HT1080 (cell line): ENCODE data around the gene PCARE. TPM values are rescaled to one million over a fixed set of nuclear protein-coding genes. Genes with fewer than 3 reads are reported as not detected.
"Not testable (repeated sequence)": the region's sequence is repeated elsewhere in the genome, so short reads cannot be mapped to it uniquely, and the experiment has no call there.

ENCODE experiments used
- DNase-seq: peaks from one replicate; pipeline ENCODE4 v3.0.0-alpha.2; 2015; ENCODE audit warnings: low read depth
- polyA plus RNA-seq, 2 experiments: library from polyadenylated mRNA; depleted of rRNA; stranded (reverse); fragments of >200 nt; gene quantifications; 2 replicates each; pipeline ENCODE4 v1.2.3, GENCODE V29; 2015
- total RNA-seq: library from RNA; depleted of rRNA; stranded (reverse); fragments of >200 nt; shearing (Covaris generic); gene quantifications from 2 replicates; pipeline ENCODE4 v1.2.3, GENCODE V29; 2014; rRNA removed

The PCARE gene
- not detected in 2 replicates for total RNA-seq
- polyA plus RNA-seq (2015; cell fraction: cytosol; rRNA removed): not detected in 2 replicates
- polyA plus RNA-seq (2015; cell fraction: nucleus; rRNA removed): not detected in 2 replicates

DNA sequence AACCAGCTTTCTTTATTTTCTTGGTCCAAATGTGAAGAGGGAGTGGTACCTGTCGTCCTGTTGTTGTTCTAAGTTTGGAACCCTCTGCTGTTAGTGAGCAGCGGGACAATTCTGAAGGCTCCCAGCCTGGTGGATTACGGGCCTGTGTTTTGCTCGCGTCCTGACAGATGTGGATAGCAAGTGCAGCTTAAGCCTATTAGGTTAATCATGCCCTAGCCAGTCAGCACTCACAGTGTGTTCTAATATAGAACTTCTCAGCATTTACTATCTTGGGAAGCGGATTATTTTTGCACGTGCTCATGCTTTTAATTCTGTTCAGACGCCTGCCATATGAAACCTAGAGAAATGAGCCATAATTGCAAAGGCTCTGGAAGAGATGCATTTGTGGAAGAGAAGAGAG is at the start of gene PCARE:
Gene PCARE (minus strand): TSS at position 113 of the 400 bp plus-strand sequence. CDS start 262 bp downstream, outside the sequence.
- DNase-seq: no peak

DNA sequence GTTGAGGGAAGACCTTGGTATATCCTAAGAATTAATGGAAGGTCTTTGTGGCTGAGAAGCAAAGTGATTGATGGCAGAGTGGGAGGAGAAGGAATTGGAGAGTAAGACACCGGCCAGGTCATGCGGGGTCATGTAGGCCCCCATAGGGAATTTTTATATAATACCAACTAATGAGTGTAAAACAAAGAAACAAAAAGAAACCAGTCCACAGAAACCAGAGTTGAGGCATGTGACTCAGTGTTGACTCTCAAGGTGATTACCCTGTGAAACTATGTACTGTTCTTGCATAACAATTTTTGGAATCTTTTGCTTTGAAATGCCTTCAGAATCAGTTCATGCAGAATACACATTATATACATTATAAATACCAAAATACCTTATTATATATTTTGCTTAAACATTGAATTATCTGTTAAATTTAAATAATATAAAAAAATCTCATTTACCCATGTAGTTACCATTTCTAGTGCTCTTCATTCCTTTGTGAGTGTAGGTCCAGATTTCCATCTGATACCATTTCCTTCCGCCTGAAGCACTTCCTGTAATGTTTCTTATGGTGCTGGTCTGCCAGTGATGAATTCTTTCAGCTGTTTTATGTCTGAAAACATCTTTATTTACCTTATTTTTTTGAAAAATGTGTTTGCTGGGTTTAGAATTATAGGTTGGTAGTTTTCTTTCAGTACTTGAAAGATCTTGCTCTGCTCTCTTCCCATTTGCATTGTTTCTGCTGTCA is 49.5 kb upstream of the PCARE start:
- peak; percentile 89 for DNase-seq

DNA sequence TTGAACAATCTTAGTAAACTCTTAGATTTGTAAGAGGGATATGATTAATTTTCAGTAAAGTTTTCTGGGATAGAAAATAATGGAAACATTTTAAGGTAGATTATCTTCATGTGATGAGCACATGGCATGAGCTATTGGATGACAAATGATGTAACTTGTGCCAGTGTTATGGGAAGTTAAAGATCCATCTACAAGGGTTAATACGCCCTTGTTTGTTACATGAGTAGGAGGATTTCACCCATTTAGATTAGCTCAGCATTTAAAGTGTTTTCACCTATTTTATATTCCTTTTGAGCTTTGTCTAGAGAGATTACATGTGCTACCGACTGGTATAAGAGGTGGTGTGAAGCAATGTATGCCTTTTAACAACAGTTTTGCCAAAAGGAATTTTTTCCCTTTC is 46.5 kb upstream of the PCARE start:
- DNase-seq: no peak

DNA sequence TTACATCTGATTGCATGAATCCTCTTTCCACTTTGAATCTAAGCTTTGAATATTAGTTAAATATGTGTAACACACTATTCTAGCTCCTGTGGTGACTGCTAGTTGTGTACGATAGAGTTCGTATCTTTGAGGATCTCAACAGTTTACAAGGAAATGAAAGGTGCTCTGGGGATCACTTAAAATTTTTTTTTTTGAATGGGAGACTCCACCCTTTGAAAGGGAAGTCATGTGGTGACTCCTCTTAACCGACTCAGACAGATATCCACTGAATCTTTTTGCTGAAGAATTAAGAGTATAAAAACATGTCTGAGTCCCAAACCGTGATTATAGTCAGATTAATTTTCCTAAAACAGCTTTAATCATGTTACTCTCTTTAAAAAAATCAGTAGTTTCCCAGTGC is 44.9 kb upstream of the PCARE start:
- DNase-seq: no peak

DNA sequence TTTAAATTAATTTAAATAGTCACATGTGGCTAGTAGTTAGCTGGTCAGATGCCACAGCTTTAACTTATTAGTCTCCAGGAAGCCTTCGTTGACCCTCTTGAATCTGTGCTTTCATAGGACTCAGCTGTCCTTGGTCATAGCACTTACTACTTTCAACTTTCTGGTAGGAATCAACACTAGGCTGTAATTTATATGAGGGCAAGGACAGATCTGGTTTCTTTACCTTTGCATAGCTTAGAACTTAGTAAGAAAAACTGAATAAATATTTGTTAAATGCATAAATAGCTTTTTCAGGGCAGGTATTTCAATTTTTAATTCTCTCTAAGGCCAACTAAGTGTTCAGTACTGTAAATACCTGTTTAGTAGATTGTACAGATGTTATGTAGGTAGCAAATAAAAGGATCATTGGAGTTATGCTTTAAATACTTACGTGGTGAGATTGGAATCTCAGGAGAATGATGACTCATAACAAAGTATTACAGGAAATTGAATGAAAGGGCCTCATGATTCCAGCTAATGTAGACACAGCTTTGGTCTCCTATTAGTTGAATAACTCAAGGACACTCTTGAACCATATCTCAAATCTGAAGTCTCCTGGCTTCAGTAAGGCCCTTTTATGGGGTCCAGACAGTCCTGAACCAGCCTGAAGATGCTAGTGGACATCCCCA is 43.4 kb upstream of the PCARE start:
- peak; percentile 87 for DNase-seq

DNA sequence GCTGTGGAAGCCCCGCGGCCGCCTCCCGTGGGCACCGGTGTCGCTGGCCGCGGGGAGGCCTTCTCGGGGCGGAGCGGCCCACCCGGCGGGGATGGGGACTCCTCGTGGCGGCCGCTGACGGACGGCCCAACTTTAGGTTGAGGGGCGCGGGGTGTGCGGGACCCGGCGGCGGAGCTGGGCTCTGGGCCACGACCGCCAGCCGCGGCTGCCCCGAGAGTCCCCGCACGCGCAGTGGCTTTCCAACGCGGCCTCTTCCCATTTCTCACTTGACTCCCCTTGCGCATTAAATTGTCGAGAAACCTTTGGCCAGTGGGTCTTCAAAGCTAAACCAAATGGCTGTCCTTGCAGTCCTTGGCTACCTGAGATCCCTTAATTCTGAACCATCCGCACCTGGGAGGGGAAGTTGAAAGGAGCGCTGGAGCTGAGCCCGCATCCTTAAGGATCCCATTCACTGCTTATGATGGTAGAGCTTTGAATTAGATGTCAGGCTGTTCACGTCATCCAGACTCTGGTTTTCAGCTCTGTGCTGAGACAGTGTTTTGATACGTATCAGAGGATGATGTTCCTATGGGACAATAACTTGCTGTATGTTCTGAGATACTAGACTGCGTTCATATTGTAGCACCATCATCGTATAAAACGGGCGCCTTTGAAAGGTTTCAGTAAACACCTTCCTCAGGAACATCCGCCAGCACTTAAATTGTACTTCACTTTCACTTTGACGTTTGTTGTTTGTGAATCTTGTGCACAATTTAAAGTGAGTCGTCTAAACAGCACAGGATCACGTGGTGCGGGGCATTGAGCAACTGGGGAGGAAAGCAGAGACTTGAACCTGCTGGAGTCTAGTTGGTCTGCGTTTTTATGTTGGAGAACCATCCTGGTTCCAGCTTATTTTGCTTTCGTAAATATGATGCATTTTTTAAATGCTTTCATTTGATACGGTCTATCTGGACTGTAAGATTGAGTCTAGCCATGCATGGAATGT is 41.8 kb upstream of the PCARE start:
- DNase-seq: no peak

DNA sequence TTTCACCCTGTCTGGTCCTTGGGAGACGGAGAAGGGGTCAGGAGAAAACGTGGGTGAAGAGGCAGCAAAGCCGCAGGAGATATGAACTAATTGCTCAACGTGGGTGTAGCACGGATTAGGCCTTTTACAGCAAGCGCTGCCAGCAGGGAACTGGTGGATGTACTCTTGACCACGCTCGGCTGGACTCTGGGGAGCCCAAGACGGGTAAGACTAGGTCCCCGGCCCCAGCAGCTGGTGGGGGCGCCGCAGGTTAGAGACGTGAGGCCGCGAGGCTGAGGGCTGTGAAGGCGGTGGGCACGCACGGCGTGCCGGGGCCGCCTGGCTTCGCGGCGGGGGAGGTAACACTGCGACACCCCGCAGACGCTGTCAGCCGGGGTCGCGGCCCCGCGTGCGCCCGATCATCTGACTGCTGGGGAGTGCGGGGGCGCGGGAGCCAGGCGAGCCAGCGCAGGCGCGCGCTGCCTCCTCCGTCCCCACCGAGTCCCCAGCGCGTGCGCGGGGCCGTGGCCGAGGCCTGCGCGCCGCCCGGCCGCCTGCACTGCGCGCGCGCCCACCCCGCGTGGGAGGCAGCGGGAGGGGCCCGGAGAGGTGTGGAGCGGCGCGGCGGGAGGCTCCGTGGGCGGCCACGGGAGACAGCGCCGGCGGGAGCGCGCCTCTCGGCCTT is 40.8 kb upstream of the PCARE start, which contains the start of gene CLIP4:
Gene CLIP4 (plus strand): TSS at position 470 of the 664 bp plus-strand sequence. CDS start 5,974 bp downstream, outside the sequence.
- DNase-seq: no peak

DNA sequence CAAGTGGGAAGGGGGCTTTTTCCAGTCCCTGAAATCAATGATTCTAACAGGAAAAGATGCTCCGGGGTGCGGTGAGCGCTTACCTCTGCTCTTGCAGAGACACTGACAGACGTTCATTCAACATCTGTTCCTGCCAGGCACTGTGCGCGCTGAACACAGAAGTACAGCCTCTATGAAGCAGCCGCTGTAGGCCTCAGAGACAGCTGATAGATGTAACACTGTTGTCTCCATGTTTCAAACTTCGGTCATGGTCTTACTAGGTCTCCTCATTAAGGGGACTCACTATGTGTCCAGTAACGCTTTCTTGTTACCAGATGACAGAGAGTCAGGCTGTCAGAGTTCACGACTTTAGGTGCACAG is 40.2 kb upstream of the PCARE start:
- DNase-seq: no peak

DNA sequence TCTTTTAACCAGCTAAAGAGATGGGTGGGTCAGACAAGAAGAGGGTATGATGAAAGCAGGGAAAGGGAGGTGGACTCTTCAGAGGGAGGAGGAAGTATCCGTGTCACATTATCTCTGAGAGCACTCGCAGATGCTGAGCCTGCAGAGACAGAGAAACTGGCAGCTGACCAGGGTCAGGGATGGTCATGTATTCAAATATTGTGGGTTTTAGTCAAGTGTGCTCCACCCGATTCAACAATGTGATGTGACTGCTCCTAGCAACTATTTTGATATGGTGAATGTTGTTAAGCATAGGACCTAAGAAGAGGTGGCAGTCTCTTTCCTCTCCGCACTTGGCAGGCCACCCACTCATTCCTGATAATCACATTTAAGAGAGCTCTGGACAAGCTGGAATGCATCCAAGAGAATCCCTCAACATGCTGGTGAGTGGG is 39.6 kb upstream of the PCARE start:
- DNase-seq: peak; percentile 68

DNA sequence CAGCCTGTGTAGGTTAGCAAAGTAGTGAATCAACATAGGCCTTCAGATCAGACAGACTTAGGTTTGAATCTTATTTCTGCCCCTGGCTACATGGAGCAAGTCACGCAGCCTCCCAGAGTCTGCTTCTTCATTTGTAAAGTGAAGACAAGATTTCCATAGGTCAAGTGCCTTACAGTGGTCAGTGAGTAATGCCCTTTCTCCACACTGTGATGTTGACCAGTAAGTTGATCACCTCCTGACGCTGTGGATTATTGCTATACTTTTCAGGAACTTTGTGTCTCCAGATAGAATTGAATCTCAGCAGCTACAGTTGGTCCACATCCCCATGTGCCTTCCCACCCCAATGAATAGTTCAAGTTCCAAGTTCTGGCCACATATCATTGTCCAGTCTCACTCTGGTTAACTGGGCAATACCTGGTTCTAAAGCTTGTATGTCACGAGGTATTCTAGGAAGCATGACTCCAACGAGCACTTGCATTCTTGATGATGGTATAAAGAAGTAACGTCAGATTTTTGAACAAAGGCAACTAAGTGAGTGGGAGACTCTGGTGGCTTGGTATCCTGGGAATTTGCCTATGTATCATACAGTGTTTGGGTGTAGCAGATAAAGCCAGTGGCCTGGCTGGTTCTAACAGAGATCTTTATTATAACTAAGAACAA is 38.8 kb upstream of the PCARE start:
- DNase-seq: peak; percentile 41

DNA sequence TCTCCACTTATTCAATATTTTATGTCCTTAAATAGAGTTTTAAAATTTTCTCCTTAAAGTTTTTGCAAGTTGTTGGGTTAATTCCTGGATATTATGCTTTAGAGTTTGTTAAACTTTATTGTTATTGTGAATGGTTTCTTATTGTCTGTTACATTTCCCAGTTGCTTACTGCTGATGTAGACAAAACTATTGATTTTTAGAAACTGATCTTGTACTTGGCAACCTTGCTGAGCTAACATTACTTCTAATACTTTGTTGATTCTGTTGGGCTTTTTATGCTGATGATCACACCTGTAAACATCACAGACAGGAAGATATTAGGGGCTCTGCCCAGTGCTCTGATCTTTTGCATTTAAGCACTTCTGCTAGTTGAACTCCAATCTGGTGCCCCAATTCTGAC is 38.1 kb upstream of the PCARE start:
- DNase-seq: no peak

DNA sequence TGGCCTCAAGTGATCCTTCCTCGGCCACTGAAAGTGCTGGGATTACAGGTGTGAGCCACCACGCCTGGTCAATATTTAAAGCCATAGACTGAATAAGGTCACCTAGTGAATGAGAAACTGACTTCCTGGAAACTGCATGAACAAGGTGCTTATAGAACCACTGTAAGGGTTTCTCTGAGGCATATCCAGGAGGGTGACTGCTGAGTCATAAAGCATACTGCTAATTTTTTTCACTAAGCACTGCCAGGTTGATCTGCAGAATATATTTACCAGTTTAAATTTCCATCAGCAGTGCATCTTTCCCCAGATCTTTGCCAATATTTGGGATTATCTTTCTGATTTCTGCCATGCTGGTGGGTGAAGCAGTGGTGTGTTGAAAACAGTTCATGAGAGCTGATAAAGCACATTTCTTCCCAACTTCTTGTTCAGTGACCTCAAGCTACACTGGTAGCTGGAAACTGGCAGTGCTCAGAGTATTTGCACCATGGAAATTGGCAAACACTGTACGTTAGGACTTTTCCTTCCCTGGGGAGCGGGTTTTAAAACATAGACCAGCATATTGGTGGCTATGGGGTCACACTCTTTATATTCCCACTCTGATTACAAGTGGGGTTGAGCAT is 36.7 kb upstream of the PCARE start:
- DNase-seq: peak; percentile 60

DNA sequence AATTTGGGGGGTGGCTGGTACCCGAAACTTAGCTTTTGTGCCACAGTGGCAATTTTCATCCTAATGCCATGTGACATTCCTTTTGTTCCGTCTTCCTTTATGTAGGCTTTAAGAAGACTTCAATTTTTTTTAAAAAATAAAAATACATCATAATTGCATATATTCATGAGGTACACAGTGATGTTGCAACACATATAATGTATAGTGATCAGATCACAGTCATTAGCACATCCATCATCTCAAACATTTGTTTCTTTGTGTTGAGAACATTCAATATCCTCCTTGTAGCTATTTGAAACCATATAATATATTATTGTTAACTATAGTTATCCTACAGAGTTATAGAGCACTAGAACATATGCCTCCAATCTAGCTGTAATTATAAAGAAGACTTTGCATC is 34.9 kb upstream of the PCARE start:
- no peak for DNase-seq

DNA sequence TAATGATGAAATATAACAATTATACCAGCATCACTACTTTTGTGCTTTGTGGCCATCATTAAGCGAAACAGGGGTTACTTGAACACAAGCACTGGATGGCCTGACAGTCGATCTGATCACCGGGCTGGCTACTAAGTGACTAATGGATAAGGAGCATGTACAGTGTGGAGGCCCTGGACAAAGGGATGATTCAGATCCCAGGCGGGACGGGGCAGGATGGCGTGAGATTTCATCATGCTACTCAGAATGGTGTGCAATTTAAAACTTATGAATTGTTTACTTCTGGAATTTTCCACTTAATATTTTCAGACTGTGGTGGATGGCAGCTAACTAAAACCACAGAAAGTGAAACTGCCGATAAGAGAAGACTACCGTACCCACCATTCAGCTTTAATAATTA is 33.9 kb upstream of the PCARE start:
- peak; percentile 90 for DNase-seq

DNA sequence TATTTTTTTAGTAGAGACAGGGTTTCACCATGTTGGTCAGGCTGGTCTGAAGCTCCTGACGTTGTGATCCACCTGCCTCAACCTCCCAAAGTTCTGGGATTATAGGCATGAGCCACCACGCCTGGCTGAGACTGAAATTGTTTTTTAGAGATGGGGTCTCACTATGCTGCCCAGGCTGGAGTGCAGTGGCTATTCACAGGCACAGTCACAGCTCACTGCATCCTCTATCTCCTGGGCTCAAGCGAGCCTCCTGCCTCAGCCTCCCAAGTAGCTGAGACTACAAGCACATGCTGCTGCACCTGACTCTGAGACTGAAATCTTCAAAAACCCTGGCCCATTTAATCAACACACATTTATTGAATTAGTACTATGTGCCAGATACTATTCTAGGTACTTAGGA is 33.2 kb upstream of the PCARE start:
- not testable (repeated sequence) for DNase-seq

DNA sequence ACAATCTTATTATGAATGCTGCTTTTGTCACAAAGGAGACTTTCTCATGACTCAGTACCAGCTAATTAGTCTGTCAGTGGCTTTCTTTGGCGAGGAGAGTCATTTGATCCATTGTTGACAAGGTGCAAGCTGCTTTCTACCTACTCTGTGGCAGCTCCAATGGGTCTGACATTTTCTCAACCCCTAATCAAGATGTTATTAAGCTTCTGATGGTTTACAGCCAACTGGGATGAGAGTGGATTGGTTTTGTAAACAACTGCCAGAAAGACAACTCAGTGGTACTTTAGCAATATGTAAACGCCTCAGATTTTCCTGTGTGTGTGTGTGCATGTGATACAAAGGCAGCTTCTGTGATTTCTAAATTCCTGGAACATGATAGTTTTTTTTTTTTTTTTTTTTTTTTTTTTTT is 32.7 kb upstream of the PCARE start:
- DNase-seq: peak; percentile 71

DNA sequence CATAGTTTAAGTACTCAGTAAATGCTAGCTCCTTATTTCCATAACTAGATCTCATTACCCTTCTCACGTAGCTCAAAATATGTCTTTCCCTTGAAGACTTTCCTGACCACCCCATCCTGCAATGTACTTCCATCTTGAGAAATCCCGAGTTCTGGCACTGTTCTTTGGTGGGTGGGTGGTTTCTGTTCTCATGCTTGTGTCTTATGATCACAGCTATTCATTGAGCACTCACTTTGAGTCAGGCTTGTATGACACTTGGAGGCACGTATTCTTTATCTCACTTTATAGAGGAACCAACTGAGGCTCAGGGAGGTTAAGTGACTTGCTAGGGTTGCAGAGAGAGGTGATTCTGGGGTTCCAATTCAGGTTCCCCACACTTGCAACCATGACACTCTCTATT is 31.9 kb upstream of the PCARE start:
- DNase-seq: no peak

DNA sequence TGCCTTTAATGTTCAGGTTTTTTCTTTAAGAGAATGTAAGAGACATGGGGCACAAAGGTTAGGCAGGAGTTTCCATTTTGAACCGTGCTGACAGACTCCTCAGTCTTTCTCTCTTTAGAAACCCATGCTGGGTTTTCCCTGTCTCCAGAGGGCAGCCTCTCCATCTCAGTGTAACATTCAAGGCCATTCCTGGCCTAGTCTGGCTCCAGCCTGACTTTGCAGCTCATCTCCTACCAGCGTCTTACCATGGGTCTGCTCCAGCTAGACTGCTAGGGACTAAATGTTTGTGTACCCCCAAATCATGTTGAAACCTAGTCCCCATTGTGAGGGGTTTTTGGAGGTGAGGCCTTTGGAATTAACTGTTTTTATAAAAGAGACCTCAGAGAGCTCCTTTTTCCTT is 31.1 kb upstream of the PCARE start:
- DNase-seq: no peak

DNA sequence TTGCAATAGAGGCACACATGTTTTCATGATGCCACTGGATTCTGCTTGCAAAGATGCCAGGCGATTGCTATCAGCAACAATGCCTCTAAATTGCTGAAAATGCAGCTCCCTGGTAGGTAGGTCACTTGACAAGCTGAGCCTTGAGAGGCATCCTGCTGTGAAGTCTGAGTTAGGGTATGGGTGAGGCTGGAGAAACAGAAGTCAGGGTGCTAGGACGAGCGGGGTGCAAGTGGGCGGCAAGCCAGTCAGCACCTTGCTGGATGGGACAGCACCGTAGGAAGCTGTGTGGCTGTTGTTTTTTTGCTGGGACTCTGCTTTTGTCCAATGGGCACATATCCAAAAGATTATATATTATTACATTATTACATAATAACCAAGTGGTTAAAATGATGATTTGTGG is 30.4 kb upstream of the PCARE start:
- DNase-seq: no peak

DNA sequence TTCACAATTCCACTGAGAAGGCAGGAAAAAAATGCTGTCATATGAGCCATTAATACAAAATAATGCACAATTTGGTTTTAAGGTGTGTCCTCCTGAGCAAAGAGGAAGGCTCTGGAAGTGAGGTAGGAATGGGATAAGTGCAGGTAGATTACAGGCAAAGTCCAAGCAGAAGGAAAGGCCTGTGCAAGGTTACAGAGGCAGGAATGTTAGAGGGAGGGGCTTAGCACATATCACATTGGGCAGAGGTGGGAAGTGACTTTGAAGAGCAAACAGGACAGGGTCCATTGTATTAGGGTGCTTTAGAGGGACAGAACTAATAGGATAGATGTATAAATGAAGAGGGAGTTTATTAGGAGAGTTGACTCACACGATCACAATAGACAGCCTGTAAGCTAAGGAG is 26.2 kb upstream of the PCARE start:
- no peak for DNase-seq
